OCI-LY3 (cell line): ENCODE measurements around the gene RASD1.

Experiments used
- H2AFZ ChIP-seq: fragments of 200-600, 300-600 bp; shearing (Covaris generic); 2 replicates; pipeline ENCODE4 v1.6.0; 2014; ENCODE audit warnings: antibody characterized with exemption, low read depth, low read length
- H3K27ac ChIP-seq: fragments of 200-600, 300-600 bp; sonication (generic); 2 replicates; pipeline ENCODE4 v1.5.1; 2014; ENCODE audit warnings: mild to moderate bottlenecking, low read length, moderate library complexity, mixed read lengths
- H3K27me3 ChIP-seq: fragments of 200-600, 300-600 bp; sonication (generic); 2 replicates; pipeline ENCODE4 v1.6.1; 2014; ENCODE audit warnings: low read depth, low read length, mixed read lengths
- H3K36me3 ChIP-seq: fragments of 200-600, 300-600 bp; sonication (generic); replicated peaks from 2 replicates; pipeline ENCODE3; 2014; ENCODE audit warnings: low read depth, low read length, mixed read lengths
- H3K4me1 ChIP-seq: fragments of 300-600, 200-600 bp; sonication (generic); 2 replicates; pipeline ENCODE4 v1.6.1; 2014; ENCODE audit warnings: low read length, mixed read lengths
- H3K4me2 ChIP-seq: fragments of 200-600, 300-600 bp; sonication (generic); 2 replicates; pipeline ENCODE4 v1.6.1; 2014; ENCODE audit warnings: low read length, mixed read lengths
- H3K4me3 ChIP-seq: fragments of 300-600, 200-600 bp; sonication (generic); 2 replicates; pipeline ENCODE4 v1.5.1; 2014; ENCODE audit warnings: antibody characterized with exemption, mild to moderate bottlenecking, low read length, moderate library complexity
- H3K79me2 ChIP-seq: fragments of 300-600, 200-600 bp; shearing (Covaris generic); 2 replicates; pipeline ENCODE4 v1.6.1; 2014; ENCODE audit warnings: mild to moderate bottlenecking, low read length, mixed read lengths
- H3K9ac ChIP-seq: fragments of 300-600, 200-600 bp; shearing (Covaris generic); 2 replicates; pipeline ENCODE4 v1.6.0; 2014; ENCODE audit warnings: mild to moderate bottlenecking, low read length, moderate library complexity
- H3K9me3 ChIP-seq: fragments of 200-600, 300-600 bp; shearing (Covaris generic); 2 replicates; pipeline ENCODE4 v1.6.1; 2014; ENCODE audit warnings: low read length, mixed read lengths; ENCODE audit not compliant: insufficient read depth
- H4K20me1 ChIP-seq: fragments of 200-600, 300-600 bp; sonication (generic); 2 replicates; pipeline ENCODE4 v1.6.1; 2016; ENCODE audit warnings: low read length, mixed read lengths; ENCODE audit not compliant: insufficient read depth
- EZH2phosphoT487 ChIP-seq: fragments of 200-600 bp; shearing (Covaris generic); IDR thresholded peaks from 2 replicates; pipeline ENCODE4 v1.6.1; 2018; ENCODE audit warnings: antibody characterized with exemption, mixed run types, low read depth
- TF ChIP-seq, protein P1 (sequence below): fragments of 200-600, 300-600 bp; sonication (generic); IDR thresholded peaks from 2 replicates; pipeline ENCODE4 v1.5.1; 2014; ENCODE audit warnings: antibody characterized with exemption, low read length, low read depth

The RASD1 gene

DNA sequence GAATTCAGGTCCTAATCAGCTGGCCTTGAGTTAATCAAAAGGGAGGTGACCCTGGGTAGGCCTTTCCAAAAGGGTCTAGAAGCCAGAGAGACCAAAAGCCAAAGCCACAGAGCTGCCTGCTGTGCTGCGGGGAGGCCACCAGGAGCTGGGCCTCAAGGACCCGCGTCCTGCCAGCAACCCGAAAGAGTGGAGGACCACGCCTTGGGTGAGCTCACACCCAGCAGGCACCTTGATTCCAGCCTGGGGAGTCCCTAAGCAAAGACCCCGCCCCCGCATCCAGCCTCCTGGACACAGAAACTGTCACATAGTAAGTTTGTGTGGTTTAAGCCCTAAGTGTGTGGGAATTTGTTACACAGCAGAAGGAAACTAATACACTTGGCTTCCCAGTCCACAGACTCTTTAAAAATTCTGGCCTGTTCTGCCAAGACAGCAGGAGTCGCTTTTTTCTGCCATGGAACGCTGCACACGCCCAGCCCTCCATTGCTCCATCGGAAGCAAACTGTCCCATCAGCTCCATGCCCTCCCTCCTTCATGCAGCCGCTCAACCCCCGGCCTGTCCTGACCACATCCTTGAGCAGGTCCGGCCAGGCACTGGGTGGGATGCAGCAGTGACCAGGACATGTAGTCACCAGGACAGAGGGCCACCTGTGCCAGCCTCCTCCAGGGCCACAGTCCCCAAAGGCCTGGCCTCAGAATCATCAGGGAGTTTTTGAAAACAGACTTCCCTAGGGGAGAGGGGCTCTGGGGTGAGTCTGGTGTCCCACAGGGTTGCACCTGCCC is 20.9 kb upstream of the RASD1 start:
- Histone ChIP-seq H2AFZ (no peak overlapping the region), H3K4me3 (no peak overlapping the region), H3K4me2 (no peak overlapping the region), H3K9ac (no peak overlapping the region), H3K9me3 (no peaks in the 10 kb centered on the region), H3K4me1 (no peaks in the 10 kb centered on the region), H3K27me3 (no peaks in the 10 kb centered on the region), H4K20me1 (no peaks in the 10 kb centered on the region), H3K36me3 (no peaks in the 10 kb centered on the region), H3K27ac (no peak overlapping the region), H3K79me2 (no peaks in the 10 kb centered on the region)
- TF ChIP-seq, protein P1, sequence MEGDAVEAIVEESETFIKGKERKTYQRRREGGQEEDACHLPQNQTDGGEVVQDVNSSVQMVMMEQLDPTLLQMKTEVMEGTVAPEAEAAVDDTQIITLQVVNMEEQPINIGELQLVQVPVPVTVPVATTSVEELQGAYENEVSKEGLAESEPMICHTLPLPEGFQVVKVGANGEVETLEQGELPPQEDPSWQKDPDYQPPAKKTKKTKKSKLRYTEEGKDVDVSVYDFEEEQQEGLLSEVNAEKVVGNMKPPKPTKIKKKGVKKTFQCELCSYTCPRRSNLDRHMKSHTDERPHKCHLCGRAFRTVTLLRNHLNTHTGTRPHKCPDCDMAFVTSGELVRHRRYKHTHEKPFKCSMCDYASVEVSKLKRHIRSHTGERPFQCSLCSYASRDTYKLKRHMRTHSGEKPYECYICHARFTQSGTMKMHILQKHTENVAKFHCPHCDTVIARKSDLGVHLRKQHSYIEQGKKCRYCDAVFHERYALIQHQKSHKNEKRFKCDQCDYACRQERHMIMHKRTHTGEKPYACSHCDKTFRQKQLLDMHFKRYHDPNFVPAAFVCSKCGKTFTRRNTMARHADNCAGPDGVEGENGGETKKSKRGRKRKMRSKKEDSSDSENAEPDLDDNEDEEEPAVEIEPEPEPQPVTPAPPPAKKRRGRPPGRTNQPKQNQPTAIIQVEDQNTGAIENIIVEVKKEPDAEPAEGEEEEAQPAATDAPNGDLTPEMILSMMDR, result no peak
- no peak for TF ChIP-seq EZH2phosphoT487

DNA sequence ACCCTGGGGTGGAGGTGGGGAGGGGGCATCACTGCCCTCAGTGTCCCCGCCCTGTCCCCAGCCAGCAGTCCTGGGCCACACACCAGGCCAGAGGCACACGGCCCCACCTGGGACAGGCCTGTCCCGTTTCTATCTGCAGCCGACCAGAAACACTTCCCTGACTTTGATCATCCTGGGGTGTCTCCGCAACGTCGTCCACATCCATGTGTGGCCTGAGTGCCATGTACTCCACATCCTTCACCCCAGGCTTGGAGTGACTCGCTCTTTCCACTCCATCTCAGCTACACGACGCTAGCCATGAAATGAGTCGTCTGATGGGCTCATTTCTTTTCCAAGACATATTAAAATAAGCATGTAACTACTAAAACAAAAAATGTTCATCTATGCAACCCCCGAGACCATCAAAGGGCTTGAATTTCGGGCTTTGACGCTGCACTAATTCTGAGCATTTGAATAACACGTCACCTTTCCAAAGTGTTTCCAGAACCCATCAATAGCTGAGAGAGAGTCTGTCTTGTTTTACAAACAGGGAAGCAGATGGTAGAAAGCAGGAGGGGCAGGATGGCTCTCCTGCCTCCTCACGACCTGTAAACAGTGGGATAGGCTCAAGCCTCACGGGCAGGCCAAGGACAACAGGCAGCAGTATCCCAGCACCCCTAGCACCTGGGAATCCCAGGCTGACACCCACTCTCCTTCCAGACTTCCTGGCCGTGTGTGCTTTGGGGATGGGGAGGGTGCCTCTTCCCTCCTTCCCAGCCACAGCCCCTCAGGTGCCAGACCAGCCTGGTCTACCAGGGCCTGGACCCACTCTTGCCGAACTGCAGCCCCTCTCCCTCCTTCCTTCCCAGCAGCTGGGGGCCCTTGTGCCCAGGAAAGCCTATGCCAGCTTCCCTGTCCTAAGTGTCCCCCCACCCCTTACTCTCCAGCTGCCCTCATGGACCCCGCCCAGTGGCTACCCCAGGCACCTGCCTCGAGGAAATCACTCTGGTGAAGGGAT is 20.0 kb upstream of the RASD1 start:
- Histone ChIP-seq H3K4me3 (no peak overlapping the region), H3K36me3 (no peaks in the 10 kb centered on the region), H3K9ac (no peak overlapping the region), H4K20me1 (no peaks in the 10 kb centered on the region), H3K27me3 (no peaks in the 10 kb centered on the region), H2AFZ (no peak overlapping the region), H3K4me1 (no peaks in the 10 kb centered on the region), H3K27ac (no peak overlapping the region), H3K4me2 (no peak overlapping the region), H3K79me2 (no peaks in the 10 kb centered on the region), H3K9me3 (no peaks in the 10 kb centered on the region)
- TF ChIP-seq EZH2phosphoT487, result no peak
- TF ChIP-seq, protein P1, result no peak

DNA sequence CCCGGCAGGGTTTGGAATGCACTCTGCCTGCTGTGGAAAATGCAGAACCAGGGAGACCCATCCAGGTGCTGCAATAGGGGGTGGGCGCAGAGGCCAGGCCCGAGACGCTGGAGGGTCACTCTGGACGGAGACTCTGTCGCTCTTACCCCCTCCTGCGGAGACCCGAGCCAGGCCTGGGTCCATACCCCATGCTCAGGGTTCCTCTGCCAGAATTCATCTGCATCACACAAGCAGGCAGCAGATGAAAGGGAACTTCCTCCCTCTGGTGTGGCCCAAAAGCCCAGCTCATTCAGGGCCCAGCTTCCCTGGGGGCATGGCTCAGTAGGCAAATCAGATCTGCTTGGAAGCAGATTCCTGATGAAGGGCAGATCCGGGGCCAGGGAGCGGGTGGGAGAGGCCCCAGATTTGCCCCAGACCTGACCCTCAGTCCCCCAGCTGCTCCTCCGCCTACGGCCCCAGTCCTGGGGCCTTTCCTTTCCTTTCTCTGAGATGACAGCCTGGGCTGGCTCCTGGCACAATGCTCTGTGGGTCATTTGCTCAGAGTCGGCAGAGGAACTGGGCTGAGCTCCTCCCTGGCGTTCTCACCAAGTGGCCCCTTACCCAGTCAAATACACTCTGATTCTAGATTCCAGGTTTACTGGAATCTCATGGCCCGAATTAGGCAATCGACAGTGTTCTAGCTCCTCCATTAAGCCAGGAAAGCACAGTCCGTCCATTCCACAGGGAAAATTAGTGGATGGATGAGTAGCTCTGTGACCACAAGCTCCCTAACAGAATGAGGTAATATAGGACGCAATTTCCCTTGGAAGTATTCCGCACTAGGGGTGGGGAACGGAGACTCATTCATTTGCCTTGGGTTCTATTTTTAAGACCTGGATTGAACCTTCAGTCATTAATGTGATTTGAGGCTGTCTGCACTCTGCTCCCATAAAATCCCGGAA is 19.1 kb upstream of the RASD1 start:
- Histone ChIP-seq H3K9me3 (no peaks in the 10 kb centered on the region), H2AFZ (no peak overlapping the region), H3K4me2 (no peak overlapping the region), H3K79me2 (no peaks in the 10 kb centered on the region), H3K36me3 (no peaks in the 10 kb centered on the region), H3K27ac (no peak overlapping the region), H3K9ac (no peak overlapping the region), H3K4me3 (no peak overlapping the region), H3K4me1 (no peaks in the 10 kb centered on the region), H4K20me1 (no peaks in the 10 kb centered on the region), H3K27me3 (no peaks in the 10 kb centered on the region)
- TF ChIP-seq, protein P1, result no peak
- TF ChIP-seq EZH2phosphoT487, result no peak
